HFF-Myc (cell line): Measurements from ENCODE around the gene DRAM1.

Source experiments
- DNase-seq: peaks from one replicate; pipeline ENCODE4 v3.0.0-alpha.2; 2011; ENCODE audit warnings: low read depth; ENCODE audit errors: extremely low read depth
- H3K4me3 ChIP-seq: replicated peaks from 2 replicates; pipeline ENCODE4 v1.5.1; 2011; ENCODE audit warnings: low read depth, mild to moderate bottlenecking, control low read depth, low read length
- TF ChIP-seq, protein P1 (sequence below): IDR thresholded peaks from 2 replicates; pipeline ENCODE4 v1.5.1; 2012; ENCODE audit warnings: mild to moderate bottlenecking, low read depth, low read length, control low read depth; ENCODE audit errors: missing control alignments

DRAM1 gene

GRCh38 chr12:101928556-101928955 is 51.2 kb downstream of the DRAM1 start:
- no peak for DNase-seq
- no peak overlapping the region for H3K4me3 ChIP-seq
- TF ChIP-seq, protein P1, sequence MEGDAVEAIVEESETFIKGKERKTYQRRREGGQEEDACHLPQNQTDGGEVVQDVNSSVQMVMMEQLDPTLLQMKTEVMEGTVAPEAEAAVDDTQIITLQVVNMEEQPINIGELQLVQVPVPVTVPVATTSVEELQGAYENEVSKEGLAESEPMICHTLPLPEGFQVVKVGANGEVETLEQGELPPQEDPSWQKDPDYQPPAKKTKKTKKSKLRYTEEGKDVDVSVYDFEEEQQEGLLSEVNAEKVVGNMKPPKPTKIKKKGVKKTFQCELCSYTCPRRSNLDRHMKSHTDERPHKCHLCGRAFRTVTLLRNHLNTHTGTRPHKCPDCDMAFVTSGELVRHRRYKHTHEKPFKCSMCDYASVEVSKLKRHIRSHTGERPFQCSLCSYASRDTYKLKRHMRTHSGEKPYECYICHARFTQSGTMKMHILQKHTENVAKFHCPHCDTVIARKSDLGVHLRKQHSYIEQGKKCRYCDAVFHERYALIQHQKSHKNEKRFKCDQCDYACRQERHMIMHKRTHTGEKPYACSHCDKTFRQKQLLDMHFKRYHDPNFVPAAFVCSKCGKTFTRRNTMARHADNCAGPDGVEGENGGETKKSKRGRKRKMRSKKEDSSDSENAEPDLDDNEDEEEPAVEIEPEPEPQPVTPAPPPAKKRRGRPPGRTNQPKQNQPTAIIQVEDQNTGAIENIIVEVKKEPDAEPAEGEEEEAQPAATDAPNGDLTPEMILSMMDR, result no peak

GRCh38 chr12:101929365-101930041 is 52.1 kb downstream of the DRAM1 start:
- TF ChIP-seq, protein P1, result no peak
- DNase-seq, result no peak
- no peak overlapping the region for H3K4me3 ChIP-seq

DNA sequence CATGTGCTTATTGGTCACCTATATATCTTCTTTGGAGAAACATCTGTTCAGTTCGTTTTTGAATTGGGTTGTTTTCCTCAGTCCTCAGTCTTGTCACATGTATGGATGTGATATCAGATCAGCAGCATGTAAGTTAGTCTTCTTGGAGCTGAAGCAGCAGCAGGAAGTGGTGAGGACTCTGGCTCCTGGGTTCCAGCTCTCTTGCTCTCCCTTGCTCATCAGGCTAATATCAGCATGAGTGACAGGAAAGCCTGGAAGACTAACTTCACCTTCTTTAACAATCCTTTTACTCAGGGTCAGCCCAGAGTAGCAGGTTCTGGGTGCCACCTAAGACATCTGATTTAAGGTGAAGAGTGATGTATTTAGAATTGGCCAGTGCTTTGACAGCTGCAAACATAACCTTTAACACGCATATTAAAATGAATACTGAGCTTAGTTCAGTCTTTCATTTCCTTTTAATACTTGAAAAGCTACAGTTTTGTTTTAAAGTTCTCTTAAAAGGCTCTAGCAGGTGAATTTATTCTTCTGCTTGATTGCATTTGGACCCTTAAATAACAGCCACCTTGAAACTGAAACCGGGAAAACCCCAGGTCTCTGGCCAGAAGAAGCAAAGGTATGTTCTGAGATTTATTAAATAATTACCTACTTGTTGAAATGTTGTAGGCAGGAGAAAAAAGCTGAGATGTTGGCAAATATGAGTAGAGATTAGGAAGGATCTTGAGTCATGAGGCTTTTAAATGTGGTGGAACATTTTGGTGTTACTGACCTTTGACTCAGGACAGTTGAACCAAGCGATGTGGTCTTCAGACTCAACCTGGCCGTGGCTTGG is 54.3 kb downstream of the DRAM1 start:
- no peak for DNase-seq
- TF ChIP-seq, protein P1, result no peak
- H3K4me3 ChIP-seq, result no peak overlapping the region

GRCh38 chr12:101933866-101934514 is 56.6 kb downstream of the DRAM1 start:
- DNase-seq, result no peak
- no peak overlapping the region for H3K4me3 ChIP-seq
- TF ChIP-seq, protein P1, result no peak

- TF ChIP-seq, protein P1, result no peak
- H3K4me3 ChIP-seq, result no peak overlapping the region; the same call in 1 of the 2 replicates
- DNase-seq, result peak; percentile 90
These were observed 58.7 kb downstream of the DRAM1 start for GRCh38 chr12:101935890-101936746.

GRCh38 chr12:101939306-101939705 is 61.9 kb downstream of the DRAM1 start:
- H3K4me3 ChIP-seq, result no peak overlapping the region
- TF ChIP-seq, protein P1, result no peak
- DNase-seq, result no peak
